ENCODE measurements around the gene KCND3. TPM values are rescaled to one million over a fixed set of nuclear protein-coding genes. Genes with fewer than 3 reads are reported as not detected.

Gene KCND3
- total RNA-seq, 4 donors from 2014 or later, result 1.8 to 5.3 (median 4.2) TPM

GRCh38 chr1:111789142-111789541 is 200.3 kb downstream of the KCND3 start:
- H3K27ac ChIP-seq, result no peak overlapping the region
- WGBS, 2 donors, result 42 to 59% methylated on average over 5 of the region's 5 CpGs
- intact Hi-C loops (cut with DNase I), result no loop called here

DNA sequence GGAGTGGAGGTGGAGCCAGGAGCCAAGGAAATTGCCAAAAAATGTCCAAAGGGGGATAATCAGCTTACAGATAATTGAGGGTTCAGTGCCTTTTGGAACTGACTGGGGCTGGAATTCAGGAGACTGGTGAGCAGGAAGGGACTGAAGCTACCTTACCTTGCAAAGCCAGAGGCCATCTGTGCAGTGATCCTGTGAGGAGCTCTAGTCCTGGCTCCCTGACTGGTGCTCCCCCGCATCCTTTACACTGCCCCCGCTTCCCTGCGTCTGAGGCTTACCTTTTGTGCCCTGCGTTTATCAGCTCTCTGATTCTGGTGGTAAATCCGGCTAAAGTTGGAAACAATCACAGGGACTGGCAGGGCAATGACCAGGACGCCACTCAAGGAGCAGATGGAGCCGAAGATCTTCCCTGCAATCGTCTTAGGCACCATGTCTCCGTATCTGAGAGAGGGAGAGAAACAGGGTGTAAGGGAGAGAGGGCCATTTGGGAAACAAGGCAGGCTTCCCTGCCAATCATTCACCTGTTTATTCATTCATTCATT is 202.7 kb downstream of the KCND3 start:
- Histone ChIP-seq H3K27me3 (no peaks in the 10 kb centered on the region), H3K36me3 (no peaks in the 10 kb centered on the region), H3K9me3 (no peaks in the 10 kb centered on the region), H3K4me3 (replicated peaks in 1 of 3) (no peak overlapping the region), H3K4me1 (peaks cover 10 to 13% of the 10 kb centered on the region in 2 donors), H3K27ac (no peak overlapping the region)
- no peak for DNase-seq
- WGBS, 2 donors, result 83 to 84% methylated on average over 9 of the region's 9 CpGs
- intact Hi-C loops (cut with DNase I), result no loop called here
- no peak for TF ChIP-seq POLR2A (IDR thresholded peaks at IDR 0.05)
- TF ChIP-seq CTCF (IDR thresholded peaks at IDR 0.05), result no peak

More at GRCh38 chr1:111789142-111789541, 200.3 kb downstream of the KCND3 start:
- no peaks in the 10 kb centered on the region for H3K36me3 ChIP-seq
- no peaks in the 10 kb centered on the region for H3K9me3 ChIP-seq
- H3K4me1 ChIP-seq, result peaks cover 10 to 13% of the 10 kb centered on the region in 2 donors
- H3K27me3 ChIP-seq, result no peaks in the 10 kb centered on the region
- no peak for TF ChIP-seq CTCF (IDR thresholded peaks at IDR 0.05)
- no peak for TF ChIP-seq POLR2A (IDR thresholded peaks at IDR 0.05)
- DNase-seq, result no peak
- H3K4me3 ChIP-seq (replicated peaks in 1 of 3), result no peak overlapping the region

DNA sequence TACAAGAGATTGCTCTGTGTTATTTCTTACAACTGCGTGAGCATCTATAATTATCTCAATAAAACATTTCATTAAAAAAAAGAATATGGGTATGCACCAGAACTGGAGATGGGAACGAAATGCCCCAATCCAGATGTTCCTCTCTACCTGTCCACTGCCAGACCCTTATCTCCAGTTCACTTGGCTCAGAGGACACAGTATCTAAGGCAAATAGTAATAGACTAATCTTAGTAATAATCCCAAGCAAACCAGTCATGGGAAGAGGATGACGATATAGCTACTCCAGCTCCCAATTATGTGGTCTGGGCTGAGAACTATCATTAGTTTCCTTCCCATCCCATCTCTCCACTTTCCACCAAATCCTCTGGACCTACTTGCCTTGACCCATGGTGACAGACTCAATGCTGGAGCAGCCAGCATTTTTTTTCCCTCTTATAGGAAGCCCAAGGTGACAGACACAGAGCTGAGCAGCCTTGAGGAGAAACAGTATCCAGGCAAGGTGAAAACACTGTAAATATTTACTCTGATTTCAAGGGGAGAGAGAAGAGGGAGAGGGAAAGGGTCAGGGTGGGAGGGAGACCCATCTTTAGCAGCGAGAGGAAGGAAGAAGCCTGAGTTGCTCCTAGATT is 205.1 kb downstream of the KCND3 start:
- Histone ChIP-seq H3K9me3 (no peaks in the 10 kb centered on the region), H3K4me3 (replicated peaks in 1 of 3) (no peak overlapping the region), H3K4me1 (peaks cover 6% of the 10 kb centered on the region in 2 donors), H3K27ac (no peak overlapping the region), H3K27me3 (no peaks in the 10 kb centered on the region), H3K36me3 (no peaks in the 10 kb centered on the region)
- no peak for DNase-seq
- TF ChIP-seq POLR2A (IDR thresholded peaks at IDR 0.05) (no peak), CTCF (IDR thresholded peaks at IDR 0.05) (no peak)
- WGBS, 2 donors, result 79 to 81% methylated on average over 4 of the region's 4 CpGs
- intact Hi-C loops (cut with DNase I), result no loop called here

DNA sequence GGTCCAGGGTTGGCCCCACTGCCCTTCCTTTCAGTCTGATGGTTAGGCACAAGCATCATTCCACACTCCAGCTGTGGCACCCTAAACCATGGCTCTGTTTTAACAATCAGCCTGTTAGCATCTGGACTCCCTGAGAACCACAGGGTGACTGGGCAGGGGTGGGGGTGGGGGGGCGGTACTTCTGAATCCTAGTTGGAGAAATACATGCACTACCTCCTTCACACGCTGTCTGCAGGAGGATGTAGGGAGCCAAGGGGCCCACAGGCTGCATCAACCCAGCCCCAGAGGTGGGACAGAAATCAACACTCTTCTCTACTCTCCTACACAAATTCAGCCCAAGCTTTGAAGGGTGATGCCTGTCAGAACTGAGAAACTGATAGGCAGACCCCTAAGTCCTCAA is 209.9 kb downstream of the KCND3 start:
- H3K36me3 ChIP-seq, result no peaks in the 10 kb centered on the region
- H3K9me3 ChIP-seq, result no peaks in the 10 kb centered on the region
- 85 to 100% methylated on average over 2 of the region's 2 CpGs for WGBS, 2 donors
- no peaks in the 10 kb centered on the region for H3K4me1 ChIP-seq
- no peaks in the 10 kb centered on the region for H3K27me3 ChIP-seq
- no peak overlapping the region for H3K27ac ChIP-seq
- TF ChIP-seq POLR2A (IDR thresholded peaks at IDR 0.05), result no peak
- TF ChIP-seq CTCF (IDR thresholded peaks at IDR 0.05), result no peak
- intact Hi-C loops (cut with DNase I), result no loop called here
- DNase-seq, result no peak
- no peak overlapping the region for H3K4me3 ChIP-seq (replicated peaks in 1 of 3)

DNA sequence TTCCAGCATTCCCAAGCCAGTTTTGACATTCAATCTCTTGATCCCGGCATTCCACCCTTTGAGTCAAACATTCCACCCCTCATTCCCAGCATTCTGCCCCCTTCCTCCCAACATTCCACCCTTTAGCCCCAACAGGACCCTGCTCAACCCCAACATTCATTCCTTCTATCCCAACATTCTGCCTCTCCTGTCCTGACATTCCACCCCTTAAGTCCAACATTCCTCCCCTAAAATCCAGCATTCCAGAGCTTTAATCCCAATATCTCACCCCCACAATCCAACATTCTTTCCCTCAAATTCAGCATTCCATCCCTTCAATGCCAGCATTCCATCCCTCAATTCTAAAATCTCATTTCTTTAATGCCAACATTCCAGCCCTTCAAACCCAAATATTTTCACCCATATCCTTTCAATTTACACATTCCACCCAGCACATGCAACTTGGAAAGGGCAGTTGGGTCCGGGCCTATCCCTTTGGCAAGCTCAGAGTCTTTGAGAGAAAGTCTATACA is 210.9 kb downstream of the KCND3 start:
- H3K4me1 ChIP-seq, result no peaks in the 10 kb centered on the region
- H3K27ac ChIP-seq, result no peak overlapping the region
- no peaks in the 10 kb centered on the region for H3K36me3 ChIP-seq
- WGBS, 2 donors, result 65 to 77% methylated on average over 2 of the region's 2 CpGs
- no peaks in the 10 kb centered on the region for H3K9me3 ChIP-seq
- TF ChIP-seq CTCF (IDR thresholded peaks at IDR 0.05), result no peak
- TF ChIP-seq POLR2A (IDR thresholded peaks at IDR 0.05), result no peak
- DNase-seq, result no peak
- H3K27me3 ChIP-seq, result no peaks in the 10 kb centered on the region
- intact Hi-C loops (cut with DNase I), result no loop called here
- H3K4me3 ChIP-seq (replicated peaks in 1 of 3), result no peak overlapping the region

Data from thyroid gland (tissue), 4 donors.